SU-DHL-6 (cell line): ENCODE results near the gene GALNT15.

ENCODE experiments used
- CTCF ChIP-seq: fragments of 200-600 bp; sonication (generic); IDR thresholded peaks from one replicate; pipeline ENCODE4 v1.5.1; 2017; ENCODE audit warnings: antibody characterized with exemption, mild to moderate bottlenecking, low read length, moderate library complexity; ENCODE audit not compliant: insufficient read depth, poor library complexity, severe bottlenecking
- EZH2phosphoT487 ChIP-seq: fragments of 200-600 bp; sonication (generic), shearing (Covaris generic); conservative IDR thresholded peaks from 2 replicates; pipeline ENCODE4 v1.6.1; 2018; ENCODE audit warnings: mild to moderate bottlenecking, antibody characterized with exemption, low read length, moderate library complexity, mixed read lengths

GRCh38 chr3:16181361-16181760, 6.9 kb downstream of the GALNT15 start:
- no peak for TF ChIP-seq CTCF
- TF ChIP-seq EZH2phosphoT487, result no peak
